ENCODE data around the gene SNAPC3.
"Not testable (repeated sequence)": the region's sequence is repeated elsewhere in the genome, so short reads cannot be mapped to it uniquely, and the experiment has no call there.

Gene SNAPC3

GRCh38 chr9:15426019-15426418 lies 3.3 kb downstream of the SNAPC3 start:
- no peak for DNase-seq

GRCh38 chr9:15427702-15428101 lies 5.0 kb downstream of the SNAPC3 start:
- not testable (repeated sequence) for DNase-seq

- DNase-seq: no peak
Measured at GRCh38 chr9:15430920-15431844, 8.5 kb downstream of the SNAPC3 start.

GRCh38 chr9:15433191-15433590 lies 10.5 kb downstream of the SNAPC3 start:
- DNase-seq: no peak

- DNase-seq: no peak
Measured at GRCh38 chr9:15433661-15434060, 11.0 kb downstream of the SNAPC3 start.

GRCh38 chr9:15438891-15439290 lies 16.2 kb downstream of the SNAPC3 start:
- no peak for DNase-seq

GRCh38 chr9:15441841-15442240 lies 19.2 kb downstream of the SNAPC3 start:
- not testable (repeated sequence) for DNase-seq

GRCh38 chr9:15442264-15442663 lies 19.6 kb downstream of the SNAPC3 start:
- DNase-seq: not testable (repeated sequence)

- no peak for DNase-seq
Measured at GRCh38 chr9:15444141-15444540, 21.5 kb downstream of the SNAPC3 start.

GRCh38 chr9:15453956-15454355 lies 31.3 kb downstream of the SNAPC3 start:
- DNase-seq: no peak

GRCh38 chr9:15461056-15461455 lies 38.4 kb downstream of the SNAPC3 start:
- no peak for DNase-seq

GRCh38 chr9:15461601-15462000 lies 38.9 kb downstream of the SNAPC3 start:
- DNase-seq: no peak

- DNase-seq: no peak
Measured at GRCh38 chr9:15468145-15468544, 45.5 kb downstream of the SNAPC3 start.

- no peak for DNase-seq
Measured at GRCh38 chr9:15469406-15469805, 46.7 kb downstream of the SNAPC3 start.

GRCh38 chr9:15469862-15470261 lies 47.2 kb downstream of the SNAPC3 start:
- no peak for DNase-seq

GRCh38 chr9:15475923-15476536 lies 53.4 kb downstream of the SNAPC3 start:
- no peak for DNase-seq

- no peak for DNase-seq
Measured at GRCh38 chr9:15480028-15480427, 57.4 kb downstream of the SNAPC3 start.

- DNase-seq: no peak
Measured at GRCh38 chr9:15482146-15482545, 59.5 kb downstream of the SNAPC3 start.

GRCh38 chr9:15484802-15485201 lies 62.1 kb downstream of the SNAPC3 start:
- DNase-seq: no peak

- DNase-seq: no peak
Measured at GRCh38 chr9:15485836-15486666, 63.4 kb downstream of the SNAPC3 start.

- DNase-seq: no peak
Measured at GRCh38 chr9:15491950-15492349, 69.3 kb downstream of the SNAPC3 start.

- DNase-seq: no peak
Measured at GRCh38 chr9:15492485-15493150, 69.9 kb downstream of the SNAPC3 start.

Data from right hindlimb (tissue), 1 donor.